K562 (cell line): Measurements from ENCODE around the gene FBN3. TPM values are rescaled to one million over a fixed set of nuclear protein-coding genes. Genes with fewer than 3 reads are reported as not detected.

ENCODE experiments used
- AFF1 ChIP-seq, 2 experiments: fragments of 450-650 bp; IDR thresholded peaks; 2 replicates each; pipeline ENCODE4 v1.6.1; 2018; ENCODE audit warnings: mild to moderate bottlenecking in 2 of 2, low read depth in 1 of 2; ENCODE audit not compliant: partially characterized antibody in 2 of 2
- CSDE1 ChIP-seq, 2 experiments: fragments of 450-650 bp; IDR thresholded peaks; 2 replicates each; pipeline ENCODE4 v1.6.1; 2016; ENCODE audit warnings: mild to moderate bottlenecking in 1 of 2
- DPF2 ChIP-seq: fragments of 450-650 bp; IDR thresholded peaks from 2 replicates; pipeline ENCODE4 v1.6.1; 2016
- FOXA1 ChIP-seq: fragments of 450-650 bp; IDR thresholded peaks from 2 replicates; pipeline ENCODE4 v1.6.1; 2016; ENCODE audit warnings: mild to moderate bottlenecking, borderline replicate concordance
- GABPA ChIP-seq: fragments of 200-800 bp; sonication (Bioruptor generic); conservative IDR thresholded peaks from 2 replicates; pipeline ENCODE4 v1.6.1; 2016; ENCODE audit warnings: low read depth, missing genetic modification characterization, missing compliant biosample characterization
- GATAD2B ChIP-seq: fragments of 450-650 bp; IDR thresholded peaks from 2 replicates; pipeline ENCODE4 v1.6.1; 2017; ENCODE audit warnings: mild to moderate bottlenecking, borderline replicate concordance
- HMG20A ChIP-seq: fragments of 450-650 bp; formaldehyde crosslinking; conservative IDR thresholded peaks from 2 replicates; pipeline ENCODE4 v1.4.0; 2020; ENCODE audit warnings: mild to moderate bottlenecking, mixed read lengths
- MAZ ChIP-seq, 2 experiments: fragments of 450-650 bp in 1 of 2; sonication (generic) in 1 of 2; formaldehyde crosslinking; IDR thresholded peaks in 1 of 2; conservative IDR thresholded peaks in 1 of 2; 2 replicates each; pipeline versions ENCODE4 v1.4.0 to v1.5.0; 2020; ENCODE audit warnings: mild to moderate bottlenecking in 1 of 2, missing genetic modification reagents in 1 of 2
- NCOA1 ChIP-seq: fragments of 450-650 bp; IDR thresholded peaks from 2 replicates; pipeline ENCODE4 v1.6.1; 2016; ENCODE audit warnings: low read depth
- NR2C1 ChIP-seq, 2 experiments: fragments of 450-650 bp; IDR thresholded peaks; 2 replicates each; pipeline ENCODE4 v1.6.1; 2017; ENCODE audit warnings: mild to moderate bottlenecking in 2 of 2, antibody characterized with exemption in 1 of 2, inconsistent platforms in 1 of 2, missing compliant biosample characterization in 1 of 2, missing genetic modification characterization in 1 of 2
- POLR2AphosphoS2 ChIP-seq: IDR thresholded peaks from 2 replicates; pipeline ENCODE4 v1.6.1; 2012; ENCODE audit warnings: low read length, improper control_type of control experiment
- PTRF ChIP-seq: fragments of 450-650 bp; IDR thresholded peaks from 2 replicates; pipeline ENCODE4 v1.6.1; 2016; ENCODE audit warnings: mild to moderate bottlenecking, missing genetic modification characterization, missing compliant biosample characterization
- SPI1 ChIP-seq: IDR thresholded peaks from 2 replicates; pipeline ENCODE4 v1.6.1; 2011; ENCODE audit warnings: low read depth, low read length, control low read depth, borderline replicate concordance
- SUPT5H ChIP-seq: fragments of 450-650 bp; IDR thresholded peaks from 2 replicates; pipeline ENCODE4 v1.6.1; 2016
- ZFP36 ChIP-seq: fragments of 150-350 bp; IDR thresholded peaks from 2 replicates; pipeline ENCODE4 v1.6.1; 2018; ENCODE audit warnings: low read length, low read depth; ENCODE audit not compliant: partially characterized antibody
- ZNF146 ChIP-seq: IDR thresholded peaks from one replicate; pipeline ENCODE4 v1.6.1; 2018; ENCODE audit warnings: missing compliant biosample characterization; ENCODE audit not compliant: unreplicated experiment
- ZNF24 ChIP-seq: fragments of 450-650 bp; IDR thresholded peaks from 2 replicates; pipeline ENCODE4 v1.6.1; 2016
- ZNF707 ChIP-seq: fragments of 250-450 bp; sonication (Bioruptor Pico); conservative IDR thresholded peaks from 2 replicates; pipeline ENCODE4 v1.8.0; 2022; ENCODE audit warnings: inconsistent platforms, mild to moderate bottlenecking, moderate library complexity
- polyA plus RNA-seq, 8 experiments: library from polyadenylated mRNA; depleted of rRNA in 4 of 8; stranded (reverse) in 5 of 8; unstranded in 3 of 8; fragments of >200 nt; fragmentation: Nextera tagmentation in 2 of 8; fragmentation: Illumina TruSeq in 1 of 8; extraction: Ambion mirVana in 2 of 8; extraction: Trizol in 1 of 8; gene quantifications; 2 replicates each; pipeline versions ENCODE4 v1.2.1 to v1.2.3, GENCODE V29; 2011 to 2014; ENCODE audit warnings: inconsistent platforms in 1 of 8, missing spikeins in 1 of 8
- total RNA-seq, 7 experiments: library from RNA; depleted of rRNA in 6 of 7; stranded (reverse); fragments of >200 nt in 6 of 7; fragmentation: Illumina TruSeq in 2 of 7; extraction: Trizol in 2 of 7; gene quantifications; 2 replicates each; pipeline versions ENCODE4 v1.2.1 to v1.2.3, GENCODE V29; 2011 to 2021; ENCODE audit warnings: low replicate concordance in 1 of 7
- TF ChIP-seq, protein P1 (sequence below): fragments of 450-650 bp; formaldehyde crosslinking; IDR thresholded peaks from 2 replicates; pipeline ENCODE4 v1.4.0; 2020; ENCODE audit warnings: mild to moderate bottlenecking, moderate library complexity
- TF ChIP-seq, protein P2 (sequence below): fragments of 450-650 bp; IDR thresholded peaks from 2 replicates; pipeline ENCODE4 v1.6.1; 2018; ENCODE audit not compliant: partially characterized antibody

FBN3 gene
- total and polyA plus RNA-seq, 9 of the 15 experiments (the other 6 are each of a cell fraction or from before 2014, with no cell fraction given), result under 0.01 to 0.29 (median 0.01) TPM; not detected in 4

DNA sequence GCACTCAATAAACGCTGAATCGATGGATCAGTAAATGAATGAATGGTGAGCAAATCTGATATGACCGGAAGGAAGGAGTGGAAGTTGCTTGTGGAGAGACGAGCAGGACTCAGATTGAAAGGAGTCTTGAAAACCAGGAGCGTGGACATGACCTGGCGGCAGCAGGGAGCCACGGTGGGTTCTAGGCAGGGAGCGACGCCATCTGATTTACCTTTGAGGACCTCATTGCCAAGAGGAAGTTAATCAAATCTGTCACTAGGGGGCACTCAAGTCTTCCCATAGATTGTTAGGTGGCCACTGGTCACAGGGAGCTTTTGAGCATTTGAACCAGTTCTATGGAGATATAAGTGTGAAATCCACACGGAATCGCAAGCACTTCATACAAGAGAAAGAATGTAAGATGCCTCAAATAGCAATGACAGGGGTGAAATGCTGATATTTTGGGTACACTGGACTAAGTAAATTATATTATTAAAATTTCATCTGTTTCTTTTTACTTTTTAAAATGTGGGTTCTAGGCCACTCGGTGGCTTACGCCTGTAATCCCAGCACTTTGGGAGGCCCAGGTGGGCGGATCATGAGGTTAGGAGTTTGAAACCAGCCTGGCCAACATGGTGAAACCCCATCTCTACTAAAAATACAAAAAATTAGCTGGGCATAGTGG is 9.2 kb upstream of the FBN3 start (continued):
- TF ChIP-seq, protein P1, sequence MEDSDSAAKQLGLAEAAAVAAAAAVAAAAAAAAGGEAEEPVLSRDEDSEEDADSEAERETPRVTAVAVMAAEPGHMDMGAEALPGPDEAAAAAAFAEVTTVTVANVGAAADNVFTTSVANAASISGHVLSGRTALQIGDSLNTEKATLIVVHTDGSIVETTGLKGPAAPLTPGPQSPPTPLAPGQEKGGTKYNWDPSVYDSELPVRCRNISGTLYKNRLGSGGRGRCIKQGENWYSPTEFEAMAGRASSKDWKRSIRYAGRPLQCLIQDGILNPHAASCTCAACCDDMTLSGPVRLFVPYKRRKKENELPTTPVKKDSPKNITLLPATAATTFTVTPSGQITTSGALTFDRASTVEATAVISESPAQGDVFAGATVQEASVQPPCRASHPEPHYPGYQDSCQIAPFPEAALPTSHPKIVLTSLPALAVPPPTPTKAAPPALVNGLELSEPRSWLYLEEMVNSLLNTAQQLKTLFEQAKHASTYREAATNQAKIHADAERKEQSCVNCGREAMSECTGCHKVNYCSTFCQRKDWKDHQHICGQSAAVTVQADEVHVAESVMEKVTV (CRISPR knock-in tag), result peak; percentile 81
- TF ChIP-seq, protein P2, sequence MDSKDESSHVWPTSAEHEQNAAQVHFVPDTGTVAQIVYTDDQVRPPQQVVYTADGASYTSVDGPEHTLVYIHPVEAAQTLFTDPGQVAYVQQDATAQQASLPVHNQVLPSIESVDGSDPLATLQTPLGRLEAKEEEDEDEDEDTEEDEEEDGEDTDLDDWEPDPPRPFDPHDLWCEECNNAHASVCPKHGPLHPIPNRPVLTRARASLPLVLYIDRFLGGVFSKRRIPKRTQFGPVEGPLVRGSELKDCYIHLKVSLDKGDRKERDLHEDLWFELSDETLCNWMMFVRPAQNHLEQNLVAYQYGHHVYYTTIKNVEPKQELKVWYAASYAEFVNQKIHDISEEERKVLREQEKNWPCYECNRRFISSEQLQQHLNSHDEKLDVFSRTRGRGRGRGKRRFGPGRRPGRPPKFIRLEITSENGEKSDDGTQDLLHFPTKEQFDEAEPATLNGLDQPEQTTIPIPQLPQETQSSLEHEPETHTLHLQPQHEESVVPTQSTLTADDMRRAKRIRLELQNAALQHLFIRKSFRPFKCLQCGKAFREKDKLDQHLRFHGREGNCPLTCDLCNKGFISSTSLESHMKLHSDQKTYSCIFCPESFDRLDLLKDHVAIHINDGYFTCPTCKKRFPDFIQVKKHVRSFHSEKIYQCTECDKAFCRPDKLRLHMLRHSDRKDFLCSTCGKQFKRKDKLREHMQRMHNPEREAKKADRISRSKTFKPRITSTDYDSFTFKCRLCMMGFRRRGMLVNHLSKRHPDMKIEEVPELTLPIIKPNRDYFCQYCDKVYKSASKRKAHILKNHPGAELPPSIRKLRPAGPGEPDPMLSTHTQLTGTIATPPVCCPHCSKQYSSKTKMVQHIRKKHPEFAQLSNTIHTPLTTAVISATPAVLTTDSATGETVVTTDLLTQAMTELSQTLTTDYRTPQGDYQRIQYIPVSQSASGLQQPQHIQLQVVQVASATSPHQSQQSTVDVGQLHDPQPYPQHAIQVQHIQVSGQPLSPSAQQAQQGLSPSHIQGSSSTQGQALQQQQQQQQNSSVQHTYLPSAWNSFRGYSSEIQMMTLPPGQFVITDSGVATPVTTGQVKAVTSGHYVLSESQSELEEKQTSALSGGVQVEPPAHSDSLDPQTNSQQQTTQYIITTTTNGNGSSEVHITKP, result peak; percentile 14
- TF ChIP-seq ZNF707 (CRISPR knock-in tag), result no peak
- TF ChIP-seq PTRF, result no peak
- TF ChIP-seq DPF2, result 0 out of 2 replicates have a peak, but pooled peaks have one; percentile 39
- TF ChIP-seq POLR2AphosphoS2, result no peak
- no peak; the same call in 1 of the 2 replicates for TF ChIP-seq GATAD2B
- no peak for TF ChIP-seq FOXA1
- no peak for TF ChIP-seq NCOA1
- TF ChIP-seq ZNF146, result no peak
- TF ChIP-seq CSDE1 (IDR thresholded peaks at IDR 0.05), result no peak
- peak; percentile 99 for TF ChIP-seq ZFP36
- TF ChIP-seq ZNF24, result peak; percentile 53
- no peak for TF ChIP-seq HMG20A (CRISPR knock-in tag)
- 0 out of 2 replicates have a peak, but pooled peaks have one; percentile 17 for TF ChIP-seq SPI1
- 0 out of 4 replicates have a peak, but pooled peaks of 1 of the 2 experiments have one; percentile 27 for TF ChIP-seq MAZ (CRISPR knock-in tag; conservative IDR thresholded peaks at IDR 0.05 in 1 of 2, IDR thresholded peaks at IDR 0.05 in 1 of 2)
- TF ChIP-seq AFF1 (IDR thresholded peaks at IDR 0.05; ENCODE audit: low read depth in 1 of 2, partially characterized antibody in 2 of 2), result peak in 1 of 2 experiments; percentile 22
- TF ChIP-seq NR2C1 (IDR thresholded peaks at IDR 0.05), result no peak
- TF ChIP-seq NR2C1 (tag; IDR thresholded peaks at IDR 0.05), result no peak
- no peak for TF ChIP-seq SUPT5H
- TF ChIP-seq GABPA (tag), result no peak
